ENCODE data around the gene KRIT1. TPM values are rescaled to one million over a fixed set of nuclear protein-coding genes. Genes with fewer than 3 reads are reported as not detected.

KRIT1 gene
- 28.0 to 32.6 TPM (median 29.7 TPM) in 3 replicates for total RNA-seq
- long read RNA-seq, partial matches to known transcripts: 4 of 21 reads
- long read RNA-seq, other reads (novel, unspliced or antisense): 13 of 21 reads

DNA sequence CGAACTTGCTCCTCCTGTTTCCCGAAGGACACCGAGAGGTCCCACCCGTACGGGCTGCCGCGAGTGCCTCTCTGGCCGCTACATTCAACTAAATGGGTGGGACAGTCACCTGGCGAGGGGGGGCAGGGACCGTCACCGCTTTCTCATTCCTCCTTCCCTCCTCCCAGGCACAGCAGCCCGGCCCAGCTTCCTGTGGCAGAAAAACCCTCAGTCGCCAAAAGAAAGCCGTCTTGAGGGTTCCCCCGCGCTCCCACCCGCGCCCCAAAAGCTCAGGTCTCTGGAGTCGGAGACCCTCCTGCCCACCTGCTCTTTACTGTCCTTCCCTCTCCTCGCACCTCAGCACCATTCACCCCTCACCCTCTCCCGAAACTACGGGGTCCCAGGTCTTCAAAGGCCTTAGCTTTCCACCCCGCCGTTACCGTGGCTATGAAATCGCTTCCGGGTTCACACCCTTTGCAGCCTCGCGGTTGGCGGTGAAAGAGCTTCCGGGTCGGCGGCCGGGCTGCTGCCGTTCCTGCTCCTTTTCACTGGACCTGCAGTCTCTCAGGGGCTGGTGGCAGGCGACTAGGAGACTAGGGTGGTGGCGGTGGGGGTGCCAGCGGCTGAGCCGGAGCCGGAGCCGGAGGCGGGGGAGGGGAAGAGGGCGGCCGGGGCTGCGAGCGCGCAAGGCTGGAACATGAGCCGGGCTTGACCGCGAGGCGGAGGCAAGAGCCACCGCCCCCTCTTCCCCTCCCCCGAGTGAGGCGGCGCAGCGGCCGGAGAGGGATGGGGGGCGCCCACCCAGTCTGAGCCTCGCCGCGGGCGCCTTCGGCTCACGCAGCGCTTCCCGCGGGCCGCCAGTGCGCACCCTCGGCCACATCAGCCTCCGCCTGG, at the start of gene KRIT1, which contains the start of gene ANKIB1:
Gene KRIT1, minus strand, starts transcription at position 428 of the 873 bp plus-strand sequence. CDS start 3,779 bp downstream, outside the sequence.
Gene ANKIB1, plus strand, starts transcription at position 488 of the 873 bp plus-strand sequence. CDS start 49,005 bp downstream, outside the sequence.
- TF ChIP-seq, protein P1, sequence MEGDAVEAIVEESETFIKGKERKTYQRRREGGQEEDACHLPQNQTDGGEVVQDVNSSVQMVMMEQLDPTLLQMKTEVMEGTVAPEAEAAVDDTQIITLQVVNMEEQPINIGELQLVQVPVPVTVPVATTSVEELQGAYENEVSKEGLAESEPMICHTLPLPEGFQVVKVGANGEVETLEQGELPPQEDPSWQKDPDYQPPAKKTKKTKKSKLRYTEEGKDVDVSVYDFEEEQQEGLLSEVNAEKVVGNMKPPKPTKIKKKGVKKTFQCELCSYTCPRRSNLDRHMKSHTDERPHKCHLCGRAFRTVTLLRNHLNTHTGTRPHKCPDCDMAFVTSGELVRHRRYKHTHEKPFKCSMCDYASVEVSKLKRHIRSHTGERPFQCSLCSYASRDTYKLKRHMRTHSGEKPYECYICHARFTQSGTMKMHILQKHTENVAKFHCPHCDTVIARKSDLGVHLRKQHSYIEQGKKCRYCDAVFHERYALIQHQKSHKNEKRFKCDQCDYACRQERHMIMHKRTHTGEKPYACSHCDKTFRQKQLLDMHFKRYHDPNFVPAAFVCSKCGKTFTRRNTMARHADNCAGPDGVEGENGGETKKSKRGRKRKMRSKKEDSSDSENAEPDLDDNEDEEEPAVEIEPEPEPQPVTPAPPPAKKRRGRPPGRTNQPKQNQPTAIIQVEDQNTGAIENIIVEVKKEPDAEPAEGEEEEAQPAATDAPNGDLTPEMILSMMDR (IDR thresholded peaks at IDR 0.05): peak; percentile 57
- peaks cover 38% of the 10 kb centered on the region for H3K4me1 Mint-ChIP-seq (ENCODE audit: low read depth)
- peak within 1 kb of the TSS; percentile 99 for H3K4me3 Mint-ChIP-seq (ENCODE audit: unreplicated experiment)
- H3K36me3 Mint-ChIP-seq (ENCODE audit: low read depth): peaks cover 2% of the 10 kb centered on the region
- DNase-seq (ENCODE audit: low spot score): peak; percentile 96
- H3K9me3 Mint-ChIP-seq (ENCODE audit: low read depth): no peaks in the 10 kb centered on the region
- H3K27me3 Mint-ChIP-seq (ENCODE audit: low read depth): no peaks in the 10 kb centered on the region
- peak within 1 kb of the TSS; percentile 100 for H3K27ac Mint-ChIP-seq (ENCODE audit: unreplicated experiment)

DNA sequence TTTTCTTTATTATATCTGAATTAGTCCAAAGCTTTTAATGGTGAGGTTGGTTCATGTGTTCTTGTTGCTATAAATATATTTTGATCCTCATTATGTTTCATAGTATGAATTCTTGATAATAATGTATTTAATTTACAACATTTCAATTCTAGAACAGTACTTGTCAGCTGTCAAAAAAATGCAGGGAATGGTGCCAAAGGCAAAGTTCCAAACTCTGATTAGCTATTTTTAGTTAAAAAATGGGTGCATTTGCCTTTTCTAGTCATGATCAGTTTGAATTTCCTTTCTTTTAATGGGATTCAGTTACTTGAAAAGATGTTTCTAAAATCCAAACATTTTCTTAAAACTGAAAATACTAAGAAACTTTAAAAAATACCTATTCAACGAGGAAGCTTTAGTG, 49.7 kb upstream of the KRIT1 start:
- H3K4me1 Mint-ChIP-seq (ENCODE audit: low read depth): peaks cover 41% of the 10 kb centered on the region
- no peaks in the 10 kb centered on the region for H3K9me3 Mint-ChIP-seq (ENCODE audit: low read depth)
- peaks cover 2% of the 10 kb centered on the region for H3K36me3 Mint-ChIP-seq (ENCODE audit: low read depth)
- H3K27ac Mint-ChIP-seq (ENCODE audit: unreplicated experiment): peak overlapping the region; percentile 80
- TF ChIP-seq, protein P1 (IDR thresholded peaks at IDR 0.05): no peak
- DNase-seq (ENCODE audit: low spot score): no peak
- H3K4me3 Mint-ChIP-seq (ENCODE audit: unreplicated experiment): no peak overlapping the region
- no peaks in the 10 kb centered on the region for H3K27me3 Mint-ChIP-seq (ENCODE audit: low read depth)

DNA sequence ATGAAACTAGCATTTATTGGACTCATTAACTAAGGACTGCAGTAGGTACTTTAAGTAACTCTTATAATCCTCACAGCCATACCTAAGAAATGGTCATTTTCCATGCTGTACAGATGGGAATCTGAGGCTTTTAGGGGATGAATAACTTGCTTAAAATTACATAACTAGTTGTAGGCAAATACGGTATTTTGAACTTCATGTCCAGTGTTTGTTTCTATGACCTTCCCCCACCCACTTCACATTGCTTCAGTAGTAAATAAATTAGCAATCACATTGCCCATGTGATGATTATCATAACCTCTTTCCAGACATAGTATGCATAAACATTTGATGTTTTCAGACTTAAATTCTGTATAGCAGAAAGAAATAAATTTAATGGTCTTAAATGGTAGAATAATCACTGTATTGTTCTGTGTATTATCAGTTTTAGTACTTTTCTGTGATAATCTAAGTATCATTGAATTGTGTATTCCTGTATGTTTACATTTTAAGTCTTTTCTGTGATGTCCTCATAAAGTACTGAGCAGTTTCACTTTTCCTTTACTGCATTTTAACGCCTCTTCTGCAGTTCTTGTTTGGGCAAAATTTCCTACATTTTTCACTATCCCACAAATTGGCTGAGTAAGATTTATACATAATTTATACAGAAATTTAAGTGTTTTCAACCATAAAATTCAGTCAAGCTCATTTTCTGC, 48.3 kb upstream of the KRIT1 start:
- no peak overlapping the region for H3K4me3 Mint-ChIP-seq (ENCODE audit: unreplicated experiment)
- H3K27ac Mint-ChIP-seq (ENCODE audit: unreplicated experiment): no peak overlapping the region
- H3K9me3 Mint-ChIP-seq (ENCODE audit: low read depth): no peaks in the 10 kb centered on the region
- peaks cover 41% of the 10 kb centered on the region for H3K4me1 Mint-ChIP-seq (ENCODE audit: low read depth)
- TF ChIP-seq, protein P1 (IDR thresholded peaks at IDR 0.05): no peak
- H3K27me3 Mint-ChIP-seq (ENCODE audit: low read depth): no peaks in the 10 kb centered on the region
- no peak for DNase-seq (ENCODE audit: low spot score)
- H3K36me3 Mint-ChIP-seq (ENCODE audit: low read depth): peaks cover 2% of the 10 kb centered on the region

DNA sequence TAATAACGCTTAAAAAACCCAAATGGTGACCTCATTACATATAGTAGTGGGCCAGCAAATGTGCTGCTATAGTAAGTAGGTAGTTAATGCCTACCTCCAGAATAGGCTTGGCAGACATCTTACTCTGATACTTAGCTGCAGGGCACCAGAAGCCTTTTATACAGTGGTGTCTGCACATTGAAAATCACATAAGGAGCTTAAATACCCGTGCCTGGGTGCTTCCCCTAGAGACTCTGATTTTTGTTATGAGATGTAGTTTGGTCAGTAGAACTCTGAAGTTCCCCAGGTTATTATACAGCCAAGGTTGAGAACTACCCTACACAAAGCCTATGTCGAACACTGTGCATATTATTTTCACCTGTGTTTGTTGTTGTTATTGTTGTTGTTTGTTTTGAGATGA, 47.3 kb upstream of the KRIT1 start:
- H3K9me3 Mint-ChIP-seq (ENCODE audit: low read depth): peaks cover 4% of the 10 kb centered on the region

More for the DNA sequence above, 47.3 kb upstream of the KRIT1 start:
- Mint-ChIP-seq H3K36me3 (ENCODE audit: low read depth) (peaks cover 2% of the 10 kb centered on the region), H3K27ac (ENCODE audit: unreplicated experiment) (no peak overlapping the region), H3K4me3 (ENCODE audit: unreplicated experiment) (no peak overlapping the region), H3K27me3 (ENCODE audit: low read depth) (no peaks in the 10 kb centered on the region), H3K4me1 (ENCODE audit: low read depth) (peaks cover 41% of the 10 kb centered on the region)
- DNase-seq (ENCODE audit: low spot score): no peak
- TF ChIP-seq, protein P1 (IDR thresholded peaks at IDR 0.05): no peak
